ENCODE data around the gene CYP2W1.
"Not testable (repeated sequence)": the region's sequence is repeated elsewhere in the genome, so short reads cannot be mapped to it uniquely, and the experiment has no call there.

CYP2W1 gene

GRCh38 chr7:1029637-1030443 is 46.9 kb downstream of the CYP2W1 start:
- no peak for TF ChIP-seq CTCF (conservative IDR thresholded peaks at IDR 0.05; ENCODE audit: low read depth, low read length)
- no peak overlapping the region for H3K4me3 ChIP-seq (ENCODE audit: low read depth, low read length)
- DNase-seq (ENCODE audit: low read depth), result no peak

DNA sequence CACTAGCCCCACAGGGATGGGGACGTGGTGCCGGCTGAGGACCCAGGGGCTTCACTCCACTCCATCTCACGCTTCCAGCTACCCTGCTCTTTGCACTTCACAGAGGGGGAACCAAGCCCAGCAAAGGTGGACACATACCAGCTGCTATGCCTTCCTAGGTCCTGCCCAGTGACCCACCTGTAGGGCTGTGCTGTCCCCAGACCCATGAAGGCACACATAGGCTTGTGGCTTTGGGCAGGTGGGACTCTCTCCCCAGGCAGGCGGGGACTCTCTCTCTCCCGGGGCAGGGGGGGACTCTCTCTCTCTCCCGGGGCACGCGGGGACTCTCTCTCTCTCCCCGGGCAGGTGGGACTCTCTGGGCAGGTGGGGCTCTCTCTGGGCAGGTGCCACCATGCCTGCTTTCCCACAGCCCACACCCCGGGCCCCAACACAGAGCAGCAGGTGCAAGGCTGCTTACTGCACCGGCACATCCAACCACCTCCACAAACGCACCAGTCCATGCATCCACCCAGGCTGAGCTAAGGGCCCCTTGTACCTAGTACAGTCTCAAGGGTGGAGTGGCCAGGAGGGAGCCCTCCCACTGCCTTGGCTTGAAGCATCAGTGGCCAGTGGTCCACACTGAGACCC is 47.6 kb downstream of the CYP2W1 start:
- DNase-seq (ENCODE audit: low read depth), result no peak
- no peak for TF ChIP-seq CTCF (conservative IDR thresholded peaks at IDR 0.05; ENCODE audit: low read depth, low read length)
- no peak overlapping the region for H3K4me3 ChIP-seq (ENCODE audit: low read depth, low read length)

DNA sequence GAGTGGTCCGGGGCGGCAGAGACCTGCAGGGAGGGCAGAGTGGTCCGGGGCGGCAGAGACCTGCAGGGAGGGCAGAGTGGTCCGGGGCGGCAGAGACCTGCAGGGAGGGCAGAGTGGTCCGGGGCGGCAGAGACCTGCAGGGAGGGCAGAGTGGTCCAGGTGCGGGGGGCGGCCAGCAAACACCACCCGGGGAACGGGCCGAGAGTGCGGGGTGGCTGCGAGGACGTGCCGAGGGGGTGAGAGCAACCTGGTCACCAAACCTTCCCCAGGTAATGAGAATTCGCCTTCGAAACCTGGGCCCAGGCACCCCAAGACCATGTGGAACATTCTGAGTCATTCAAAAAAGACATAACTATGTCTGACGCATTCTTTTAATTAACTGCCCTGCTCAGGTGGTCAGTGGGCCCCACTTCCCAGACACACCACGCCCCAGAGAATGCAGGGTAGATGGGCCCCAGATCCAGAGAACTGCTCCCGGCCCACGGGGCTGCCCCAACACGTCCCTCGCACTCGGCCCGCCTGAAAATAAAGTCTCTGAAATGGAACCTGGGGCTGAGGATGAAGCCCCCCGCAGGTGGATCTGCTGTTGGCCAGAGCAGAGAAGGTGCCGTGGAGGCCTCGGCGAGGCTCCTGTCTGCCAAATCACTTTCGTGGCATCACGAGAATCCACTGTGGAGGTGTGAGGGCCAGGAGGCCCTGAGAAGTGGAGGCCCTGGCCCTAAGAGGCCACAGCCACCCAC is 48.9 kb downstream of the CYP2W1 start:
- DNase-seq (ENCODE audit: low read depth), result no peak
- TF ChIP-seq CTCF (conservative IDR thresholded peaks at IDR 0.05; ENCODE audit: low read depth, low read length), result no peak
- H3K4me3 ChIP-seq (ENCODE audit: low read depth, low read length), result no peak overlapping the region

GRCh38 chr7:1032536-1033181 is 49.7 kb downstream of the CYP2W1 start:
- no peak overlapping the region for H3K4me3 ChIP-seq (ENCODE audit: low read depth, low read length)
- TF ChIP-seq CTCF (conservative IDR thresholded peaks at IDR 0.05; ENCODE audit: low read depth, low read length), result no peak
- DNase-seq (ENCODE audit: low read depth), result no peak

- H3K4me3 ChIP-seq (ENCODE audit: low read depth, low read length), result no peak overlapping the region
- no peak for TF ChIP-seq CTCF (conservative IDR thresholded peaks at IDR 0.05; ENCODE audit: low read depth, low read length)
- no peak for DNase-seq (ENCODE audit: low read depth)
Observed at GRCh38 chr7:1033546-1034145, 50.7 kb downstream of the CYP2W1 start.

GRCh38 chr7:1034769-1035168 is 51.8 kb downstream of the CYP2W1 start:
- not testable (repeated sequence) for DNase-seq (ENCODE audit: low read depth); H3K4me3 ChIP-seq (ENCODE audit: low read depth, low read length)

GRCh38 chr7:1036164-1036928 is 53.4 kb downstream of the CYP2W1 start:
- DNase-seq (ENCODE audit: low read depth); H3K4me3 ChIP-seq (ENCODE audit: low read depth, low read length): not testable (repeated sequence)
